Transverse colon (tissue), 4 donors: Measurements from ENCODE around the gene PACS2. TPM values are rescaled to one million over a fixed set of nuclear protein-coding genes. Genes with fewer than 3 reads are reported as not detected.

ENCODE experiments used
- DNase-seq: peaks from one replicate; pipeline ENCODE4 v3.0.0-alpha.2; 2019
- H3K27ac ChIP-seq, 4 donors: fragments of 200-600 bp; sonication (generic); 2 replicates each; pipeline ENCODE4 v1.5.1; 2016 to 2018; ENCODE audit warnings: inconsistent platforms in 4 of 4
- H3K27me3 ChIP-seq: fragments of 200-600 bp; sonication (generic); 2 replicates; pipeline ENCODE4 v1.5.1; 2017; ENCODE audit warnings: inconsistent platforms
- H3K36me3 ChIP-seq, 4 donors: fragments of 200-600 bp; sonication (generic); 2 replicates each; pipeline ENCODE4 v1.5.1; 2017 to 2019; ENCODE audit warnings: inconsistent platforms in 4 of 4
- H3K4me1 ChIP-seq, 4 donors: fragments of 200-600 bp; sonication (generic); 2 replicates each; pipeline ENCODE4 v1.5.1; 2017 to 2020; ENCODE audit warnings: inconsistent platforms in 4 of 4
- H3K4me3 ChIP-seq, 4 donors: fragments of 200-600 bp; sonication (generic); 1 replicate in 1 of 4; 2 replicates in 3 of 4; pipeline versions ENCODE4 v1.5.1 to v1.6.1; 2017 to 2019; ENCODE audit warnings: inconsistent platforms in 4 of 4
- H3K9me3 ChIP-seq, 2 donors: fragments of 200-600 bp; sonication (generic); 2 replicates each; pipeline ENCODE4 v1.5.1; 2017 to 2019; ENCODE audit warnings: inconsistent platforms in 2 of 2
- CTCF ChIP-seq, 5 experiments: fragments of 200-600 bp in 3 of 5; fragments of 450-650 bp in 2 of 5; sonication (generic) in 3 of 5; IDR thresholded peaks; 1 replicate in 2 of 5; 2 replicates in 3 of 5; pipeline ENCODE4 v1.5.1; 2016 to 2017; ENCODE audit warnings: antibody characterized with exemption in 5 of 5, inconsistent platforms in 3 of 5, mild to moderate bottlenecking in 2 of 5, moderate library complexity in 1 of 5
- EP300 ChIP-seq: sonication (generic); formaldehyde crosslinking; IDR thresholded peaks from one replicate; pipeline ENCODE4 v1.6.1; 2017; ENCODE audit warnings: antibody characterized with exemption, low read depth
- POLR2A ChIP-seq: fragments of 450-650 bp; IDR thresholded peaks from one replicate; pipeline ENCODE4 v1.6.1; 2016; ENCODE audit warnings: antibody characterized with exemption, mild to moderate bottlenecking, moderate library complexity
- POLR2AphosphoS5 ChIP-seq, 3 donors: sonication (generic); formaldehyde crosslinking; IDR thresholded peaks; one replicate each; pipeline ENCODE4 v1.6.1; 2016; ENCODE audit warnings: antibody characterized with exemption in 3 of 3
- WGBS, 2 donors: methylation state at CpG; one replicate each; pipeline ENCODE4 v1.1.5; 2018; ENCODE audit warnings: low coverage in 1 of 2; 5-methylcytosine and 5-hydroxymethylcytosine counted together
- in situ Hi-C, 4 donors: fragments of 200-750 bp; cut with MboI; loops; one replicate each; pipeline versions ENCODE4 v1.15.0 to v1.15.1; 2017; ENCODE audit warnings: low sequenced_read_pairs in 3 of 4, low pct_ligation_motif_present in 1 of 4, low pct_unique_long_range_greater_than_20kb in 1 of 4
- intact Hi-C: fragments of 100-400 bp; cut with DNase I; formaldehyde crosslinking; loops from one replicate; pipeline ENCODE4 v1.15.1; 2023; ENCODE audit warnings: low total_unique reads
- total RNA-seq, 4 donors: library from RNA; depleted of rRNA; stranded (reverse); fragments of >200 nt; gene quantifications; one replicate each; pipeline ENCODE4 v1.1.0, GENCODE V29; 2016

PACS2 gene
- total RNA-seq, 4 donors from 2014 or later, result 63.0 to 249 (median 135) TPM

GRCh38 chr14:105432657-105433056, 118.1 kb downstream of the PACS2 start:
- Histone ChIP-seq H3K36me3 (no peaks in the 10 kb centered on the region), H3K27ac (no peak overlapping the region), H3K4me3 (no peak overlapping the region), H3K9me3 (no peaks in the 10 kb centered on the region), H3K27me3 (no peaks in the 10 kb centered on the region), H3K4me1 (no peaks in the 10 kb centered on the region)
- no peak for DNase-seq
- intact Hi-C loops, result no loop called here
- in situ Hi-C loops, result no loop called here
- 94 to 95% methylated on average over 12 of the region's 12 CpGs for WGBS, 2 donors
- TF ChIP-seq CTCF (IDR thresholded peaks at IDR 0.05), result no peak
- TF ChIP-seq EP300, result no peak
- TF ChIP-seq POLR2A, result no peak
- no peak for TF ChIP-seq POLR2AphosphoS5 (IDR thresholded peaks at IDR 0.05)

- H3K36me3 ChIP-seq, result no peaks in the 10 kb centered on the region
- H3K4me3 ChIP-seq, result no peak overlapping the region
- DNase-seq, result no peak
- no peaks in the 10 kb centered on the region for H3K4me1 ChIP-seq
- intact Hi-C loops, result no loop called here
- in situ Hi-C loops, result no loop called here
- H3K9me3 ChIP-seq, result no peaks in the 10 kb centered on the region
- TF ChIP-seq EP300 (no peak), CTCF (IDR thresholded peaks at IDR 0.05) (no peak), POLR2A (no peak)
- no peaks in the 10 kb centered on the region for H3K27me3 ChIP-seq
- 84 to 100% methylated on average over 2 to 17 of the region's 17 CpGs for WGBS, 2 donors
- no peak overlapping the region for H3K27ac ChIP-seq
Measured at GRCh38 chr14:105433161-105433605, 118.6 kb downstream of the PACS2 start.

GRCh38 chr14:105436402-105436801, 121.9 kb downstream of the PACS2 start:
- no peak for TF ChIP-seq POLR2AphosphoS5 (IDR thresholded peaks at IDR 0.05)
- TF ChIP-seq CTCF (IDR thresholded peaks at IDR 0.05), result no peak
- TF ChIP-seq EP300, result no peak
- no peak for TF ChIP-seq POLR2A
- in situ Hi-C loops, result no loop called here
- no peak for DNase-seq
- no peak overlapping the region for H3K27ac ChIP-seq
- no peaks in the 10 kb centered on the region for H3K36me3 ChIP-seq
- no peaks in the 10 kb centered on the region for H3K9me3 ChIP-seq
- intact Hi-C loops, result no loop called here
- H3K4me3 ChIP-seq, result no peak overlapping the region
- H3K4me1 ChIP-seq, result no peaks in the 10 kb centered on the region
- 91 to 93% methylated on average over 5 to 12 of the region's 12 CpGs for WGBS, 2 donors
- H3K27me3 ChIP-seq, result no peaks in the 10 kb centered on the region

- 64 to 80% methylated on average over 1 to 26 of the region's 31 CpGs for WGBS, 2 donors
- H3K27ac ChIP-seq, result no peak overlapping the region
- TF ChIP-seq EP300, result no peak
- H3K4me3 ChIP-seq, result no peak overlapping the region
- in situ Hi-C loops, result no loop called here
- peak; percentile 26 for DNase-seq
- no peaks in the 10 kb centered on the region for H3K9me3 ChIP-seq
- intact Hi-C loops, result no loop called here
- no peaks in the 10 kb centered on the region for H3K27me3 ChIP-seq
- H3K36me3 ChIP-seq, result no peaks in the 10 kb centered on the region
- H3K4me1 ChIP-seq, result no peaks in the 10 kb centered on the region
Measured at GRCh38 chr14:105436891-105437722, 122.6 kb downstream of the PACS2 start.
